ENCODE results near the gene MXD3.
"Not testable (repeated sequence)": the region's sequence is repeated elsewhere in the genome, so short reads cannot be mapped to it uniquely, and the experiment has no call there.

Gene MXD3

GRCh38 chr5:177320879-177321278, 9.2 kb upstream of the MXD3 start:
- no peak for DNase-seq (ENCODE audit: low spot score)

- DNase-seq (ENCODE audit: low spot score): no peak
Measured at GRCh38 chr5:177319913-177320588, 8.4 kb upstream of the MXD3 start.

- peak; percentile 81 for DNase-seq (ENCODE audit: low spot score)
Measured at GRCh38 chr5:177317959-177318377, 6.3 kb upstream of the MXD3 start.

- DNase-seq (ENCODE audit: low spot score): no peak
Measured at GRCh38 chr5:177316005-177316404, 4.3 kb upstream of the MXD3 start.

- DNase-seq (ENCODE audit: low spot score): no peak
Measured at GRCh38 chr5:177315411-177315810, 3.7 kb upstream of the MXD3 start.

- DNase-seq (ENCODE audit: low spot score): no peak
Measured at GRCh38 chr5:177314376-177315342, 3.0 kb upstream of the MXD3 start.

GRCh38 chr5:177313561-177314259, 2.0 kb upstream of the MXD3 start:
- no peak for DNase-seq (ENCODE audit: low spot score)

- peak; percentile 76 for DNase-seq (ENCODE audit: low spot score)
Measured at GRCh38 chr5:177312649-177313181, 1.0 kb upstream of the MXD3 start.

- no peak for DNase-seq (ENCODE audit: low spot score)
Measured at GRCh38 chr5:177311392-177311722, 341 bp downstream of the MXD3 start.

- peak; percentile 60 for DNase-seq (ENCODE audit: low spot score)
Measured at GRCh38 chr5:177310757-177311391, 824 bp downstream of the MXD3 start.

GRCh38 chr5:177310332-177310731, 1.4 kb downstream of the MXD3 start:
- no peak for DNase-seq (ENCODE audit: low spot score)

GRCh38 chr5:177309351-177310191, 2.1 kb downstream of the MXD3 start:
- peak; percentile 88 for DNase-seq (ENCODE audit: low spot score)

- DNase-seq (ENCODE audit: low spot score): no peak
Measured at GRCh38 chr5:177308740-177309139, 3.0 kb downstream of the MXD3 start.

GRCh38 chr5:177307544-177308363, 3.9 kb downstream of the MXD3 start:
- no peak for DNase-seq (ENCODE audit: low spot score)

- DNase-seq (ENCODE audit: low spot score): no peak
Measured at GRCh38 chr5:177306674-177307543, 4.8 kb downstream of the MXD3 start.

- not testable (repeated sequence) for DNase-seq (ENCODE audit: low spot score)
Measured at GRCh38 chr5:177306103-177306640, 5.5 kb downstream of the MXD3 start.

- DNase-seq (ENCODE audit: low spot score): no peak
Measured at GRCh38 chr5:177304392-177305119, 7.1 kb downstream of the MXD3 start.

GRCh38 chr5:177303925-177304391, 7.7 kb downstream of the MXD3 start:
- peak; percentile 28 for DNase-seq (ENCODE audit: low spot score)

Data from hematopoietic multipotent progenitor cell treated with erythropoietin and hydrocortisone succinate and interleukin-3 and kit ligand, for 15 days (in vitro differentiated cells).